GM21786 (cell line): ENCODE measurements around the gene ELAVL3.
"Not testable (repeated sequence)": the region's sequence is repeated elsewhere in the genome, so short reads cannot be mapped to it uniquely, and the experiment has no call there.

Experiments
- ATAC-seq: cut with Tn5 transposase; IDR thresholded peaks from one replicate; pipeline ENCODE4 v1.9.1; 2021; ENCODE audit not compliant: unreplicated experiment

The ELAVL3 gene

GRCh38 chr19:11486661-11487503 is 6.0 kb upstream of the ELAVL3 start:
- no peak for ATAC-seq

- no peak for ATAC-seq
Measured at GRCh38 chr19:11485245-11485837, 4.5 kb upstream of the ELAVL3 start.

- ATAC-seq: no peak
Measured at GRCh38 chr19:11483366-11484111, 2.7 kb upstream of the ELAVL3 start.

- peak; percentile 52 for ATAC-seq
Measured at GRCh38 chr19:11482384-11483050, 1.7 kb upstream of the ELAVL3 start.

- ATAC-seq: peak; percentile 73
Measured at GRCh38 chr19:11481534-11482383, 913 bp upstream of the ELAVL3 start.

GRCh38 chr19:11479898-11480714 is 740 bp downstream of the ELAVL3 start:
- ATAC-seq: no peak

- ATAC-seq: no peak
Measured at GRCh38 chr19:11479090-11479897, 1.6 kb downstream of the ELAVL3 start.

GRCh38 chr19:11478167-11479089 is 2.4 kb downstream of the ELAVL3 start:
- ATAC-seq: no peak

- ATAC-seq: no peak
Measured at GRCh38 chr19:11475861-11476260, 5.0 kb downstream of the ELAVL3 start.

GRCh38 chr19:11475343-11475742 is 5.5 kb downstream of the ELAVL3 start:
- not testable (repeated sequence) for ATAC-seq

GRCh38 chr19:11473725-11474124 is 7.1 kb downstream of the ELAVL3 start:
- ATAC-seq: no peak

- ATAC-seq: not testable (repeated sequence)
Measured at GRCh38 chr19:11468266-11468845, 12.5 kb downstream of the ELAVL3 start.

GRCh38 chr19:11465600-11465999 is 15.2 kb downstream of the ELAVL3 start:
- no peak for ATAC-seq

GRCh38 chr19:11464333-11465265 is 16.2 kb downstream of the ELAVL3 start:
- no peak for ATAC-seq

GRCh38 chr19:11463391-11463790 is 17.5 kb downstream of the ELAVL3 start:
- ATAC-seq: no peak

GRCh38 chr19:11461453-11461852 is 19.4 kb downstream of the ELAVL3 start:
- no peak for ATAC-seq
